GM18907 (cell line): Measurements from ENCODE around the gene FAM117B.
"Not testable (repeated sequence)": the region's sequence is repeated elsewhere in the genome, so short reads cannot be mapped to it uniquely, and the experiment has no call there.

Experiments
- ATAC-seq: cut with Tn5 transposase; IDR thresholded peaks from one replicate; pipeline ENCODE4 v1.9.1; 2021; ENCODE audit warnings: mild to moderate bottlenecking, moderate library complexity; ENCODE audit not compliant: unreplicated experiment

Gene FAM117B

GRCh38 chr2:202756598-202756997, 121.8 kb downstream of the FAM117B start:
- no peak for ATAC-seq

DNA sequence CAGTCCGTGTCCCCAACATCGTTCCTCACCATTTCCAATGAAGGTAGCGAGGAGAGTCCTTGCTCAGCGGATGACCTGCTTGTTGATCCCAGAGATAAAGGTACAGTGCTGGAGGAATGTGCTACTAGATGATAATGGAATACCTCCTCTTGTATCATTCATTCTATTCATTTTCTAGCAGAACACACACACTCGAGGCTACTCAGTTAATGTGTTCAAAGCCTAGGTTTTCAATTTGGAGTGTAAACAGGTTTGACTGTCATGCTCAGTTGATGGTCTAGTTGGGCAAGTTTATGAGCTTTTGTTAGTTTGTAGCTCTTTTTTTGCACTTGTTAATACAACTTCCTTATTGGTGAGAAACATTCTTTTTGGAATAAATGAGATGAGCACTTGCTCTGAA, 122.6 kb downstream of the FAM117B start:
- ATAC-seq, result no peak

DNA sequence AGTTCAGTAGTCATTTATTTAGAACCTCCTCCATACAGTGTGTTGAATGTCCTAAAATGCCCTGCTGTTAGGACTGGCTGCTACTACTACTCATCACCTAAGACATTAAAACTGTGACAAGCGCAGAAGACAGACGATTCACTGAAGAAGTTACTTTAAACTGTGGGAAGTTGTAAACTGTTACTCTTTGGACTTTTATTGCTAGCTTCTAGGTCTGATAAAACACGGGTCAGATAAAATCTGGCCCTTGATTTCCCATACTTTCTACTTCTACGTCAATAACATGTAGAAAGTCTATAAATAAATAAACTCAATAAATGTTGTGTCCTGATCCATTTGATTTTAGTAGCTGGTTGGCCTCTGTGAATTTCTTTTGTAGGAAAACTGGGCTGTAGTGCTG, 123.4 kb downstream of the FAM117B start:
- no peak for ATAC-seq

GRCh38 chr2:202758604-202759003, 123.8 kb downstream of the FAM117B start:
- ATAC-seq, result no peak

- no peak for ATAC-seq
Observed at GRCh38 chr2:202760848-202761247, 126.1 kb downstream of the FAM117B start.

- ATAC-seq, result no peak
Observed at GRCh38 chr2:202762556-202762955, 127.8 kb downstream of the FAM117B start.

- no peak for ATAC-seq
Observed at GRCh38 chr2:202763916-202764315, 129.1 kb downstream of the FAM117B start.

DNA sequence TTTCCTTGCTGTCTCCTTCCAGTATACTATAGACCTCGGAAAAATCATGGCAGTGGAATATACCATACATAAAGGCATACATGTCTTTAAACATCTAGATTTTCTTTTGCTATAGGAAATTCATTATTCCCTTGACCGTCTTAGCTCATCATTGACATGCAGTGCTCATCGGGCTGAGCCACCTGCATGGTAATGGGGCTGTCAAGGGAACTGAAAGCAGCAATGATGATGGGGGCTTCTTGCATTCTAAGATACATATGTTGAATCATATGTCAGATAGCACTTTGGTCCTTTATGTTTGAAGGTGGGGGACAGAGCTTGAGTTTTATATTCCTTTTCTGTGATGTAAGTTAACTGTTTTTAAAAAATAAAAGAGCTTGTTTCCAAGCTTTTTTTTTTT, 130.2 kb downstream of the FAM117B start:
- ATAC-seq, result no peak

GRCh38 chr2:202765436-202765835, 130.7 kb downstream of the FAM117B start:
- no peak for ATAC-seq

DNA sequence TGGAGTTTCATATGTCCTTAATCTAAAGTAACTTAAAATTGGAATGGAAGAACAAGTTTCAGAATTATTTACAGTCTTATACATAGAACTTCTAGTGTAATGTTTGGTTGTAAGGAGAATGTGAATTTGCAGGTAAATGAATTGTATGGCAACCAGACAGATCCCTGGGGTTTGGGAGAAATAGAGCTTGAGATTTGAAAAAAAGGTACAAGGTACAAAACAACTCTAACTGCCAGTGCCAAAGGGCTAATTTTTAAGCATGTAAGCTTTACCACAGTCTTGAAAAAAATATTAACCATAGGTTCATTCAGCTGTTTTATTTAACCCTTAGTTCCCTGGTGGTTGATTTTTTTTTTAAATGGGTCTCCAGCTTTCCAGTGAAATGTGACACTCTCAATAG, 133.5 kb downstream of the FAM117B start:
- no peak for ATAC-seq

DNA sequence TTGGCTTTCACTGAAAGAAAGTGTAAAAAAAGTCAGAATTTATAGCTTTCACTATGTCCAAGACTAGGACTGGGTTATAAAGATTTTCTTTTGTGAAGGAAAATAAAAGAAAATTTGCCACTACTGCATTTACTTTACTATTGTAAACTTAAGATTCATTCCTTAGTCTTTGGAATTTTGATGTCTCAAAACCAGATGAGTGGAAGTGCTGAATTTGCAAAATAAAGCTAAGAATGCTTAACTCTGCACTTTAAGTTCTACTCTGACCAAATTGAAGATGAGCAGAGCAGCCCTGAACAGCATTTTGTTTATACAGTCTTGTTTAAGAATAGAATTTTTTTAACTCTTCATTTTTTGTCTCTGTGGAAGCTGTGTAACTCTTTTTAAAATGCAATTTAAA, 134.4 kb downstream of the FAM117B start:
- ATAC-seq, result no peak

- no peak for ATAC-seq
Observed at GRCh38 chr2:202771336-202771735, 136.6 kb downstream of the FAM117B start.

- ATAC-seq, result no peak
Observed at GRCh38 chr2:202771741-202772460, 137.1 kb downstream of the FAM117B start.

GRCh38 chr2:202773301-202773973, 138.7 kb downstream of the FAM117B start:
- ATAC-seq, result no peak

GRCh38 chr2:202774104-202774503, 139.3 kb downstream of the FAM117B start:
- ATAC-seq, result no peak

- no peak for ATAC-seq
Observed at GRCh38 chr2:202778217-202778616, 143.4 kb downstream of the FAM117B start.

- ATAC-seq, result peak; percentile 97
Observed at GRCh38 chr2:202780514-202781021, 145.8 kb downstream of the FAM117B start.

- ATAC-seq, result no peak
Observed at GRCh38 chr2:202782940-202783558, 148.3 kb downstream of the FAM117B start.

GRCh38 chr2:202786842-202787241, 152.1 kb downstream of the FAM117B start:
- no peak for ATAC-seq

- ATAC-seq, result no peak
Observed at GRCh38 chr2:202790676-202791075, 155.9 kb downstream of the FAM117B start.

GRCh38 chr2:202797944-202798343, 163.2 kb downstream of the FAM117B start:
- ATAC-seq, result no peak

GRCh38 chr2:202805911-202806310, 171.1 kb downstream of the FAM117B start:
- not testable (repeated sequence) for ATAC-seq
